Forelimb muscle (tissue), 1 donor: ENCODE measurements around the gene EN2. TPM values are rescaled to one million over a fixed set of nuclear protein-coding genes. Genes with fewer than 3 reads are reported as not detected.

Experiments
- DNase-seq: peaks from one replicate; pipeline ENCODE4 v3.0.0-alpha.2; 2013; ENCODE audit warnings: low read depth
- polyA plus RNA-seq: library from polyadenylated mRNA; unstranded; fragments of 120-200 nt; gene quantifications from one replicate; pipeline ENCODE4 v1.2.1, GENCODE V29; 2013; ENCODE audit not compliant: insufficient read length

EN2 gene
- polyA plus RNA-seq, 1 donor = 0.71 TPM

- DNase-seq = no peak
These were observed 50.7 kb downstream of the EN2 start for GRCh38 chr7:155508376-155509358.

- no peak for DNase-seq
These were observed 51.4 kb downstream of the EN2 start for GRCh38 chr7:155509359-155509724.

GRCh38 chr7:155509725-155510551, 52.0 kb downstream of the EN2 start:
- DNase-seq = no peak

- DNase-seq = no peak
These were observed 53.2 kb downstream of the EN2 start for GRCh38 chr7:155510975-155511701.

- DNase-seq = no peak
These were observed 53.7 kb downstream of the EN2 start for GRCh38 chr7:155511702-155511996.

- DNase-seq = no peak
These were observed 54.4 kb downstream of the EN2 start for GRCh38 chr7:155512246-155512887.

GRCh38 chr7:155513543-155514285, 55.8 kb downstream of the EN2 start:
- no peak for DNase-seq

GRCh38 chr7:155514296-155514695, 56.4 kb downstream of the EN2 start:
- DNase-seq = no peak

Other genes starting within 250 kb of the EN2 start
- 22.7 TPM for gene INSIG1, start 160.3 kb upstream of the EN2 start, polyA plus RNA-seq
- 0.40 TPM for gene CNPY1, start 88.4 kb downstream of the EN2 start, polyA plus RNA-seq
- 26.4 TPM for gene RBM33, start 186.5 kb downstream of the EN2 start, polyA plus RNA-seq